ENCODE data around the gene RNF169.
"Not testable (repeated sequence)": the region's sequence is repeated elsewhere in the genome, so short reads cannot be mapped to it uniquely, and the experiment has no call there.

Gene RNF169

GRCh38 chr11:74824285-74824982 lies 75.8 kb downstream of the RNF169 start:
- DNase-seq (ENCODE audit: low spot score): no peak

GRCh38 chr11:74825596-74825995 lies 76.9 kb downstream of the RNF169 start:
- not testable (repeated sequence) for DNase-seq (ENCODE audit: low spot score)

GRCh38 chr11:74826901-74827300 lies 78.3 kb downstream of the RNF169 start:
- DNase-seq (ENCODE audit: low spot score): no peak

- DNase-seq (ENCODE audit: low spot score): no peak
Measured at GRCh38 chr11:74837191-74837590, 88.5 kb downstream of the RNF169 start.

- no peak for DNase-seq (ENCODE audit: low spot score)
Measured at GRCh38 chr11:74838188-74838587, 89.5 kb downstream of the RNF169 start.

- no peak for DNase-seq (ENCODE audit: low spot score)
Measured at GRCh38 chr11:74839446-74839845, 90.8 kb downstream of the RNF169 start.

- no peak for DNase-seq (ENCODE audit: low spot score)
Measured at GRCh38 chr11:74839971-74840370, 91.3 kb downstream of the RNF169 start.

- no peak for DNase-seq (ENCODE audit: low spot score)
Measured at GRCh38 chr11:74840486-74840885, 91.8 kb downstream of the RNF169 start.

GRCh38 chr11:74842967-74843366 lies 94.3 kb downstream of the RNF169 start:
- DNase-seq (ENCODE audit: low spot score): no peak

- no peak for DNase-seq (ENCODE audit: low spot score)
Measured at GRCh38 chr11:74844072-74844471, 95.4 kb downstream of the RNF169 start.

GRCh38 chr11:74844865-74845264 lies 96.2 kb downstream of the RNF169 start:
- DNase-seq (ENCODE audit: low spot score): no peak

- no peak for DNase-seq (ENCODE audit: low spot score)
Measured at GRCh38 chr11:74845978-74846517, 97.4 kb downstream of the RNF169 start.

- DNase-seq (ENCODE audit: low spot score): no peak
Measured at GRCh38 chr11:74846770-74847169, 98.1 kb downstream of the RNF169 start.

GRCh38 chr11:74847395-74847794 lies 98.7 kb downstream of the RNF169 start:
- no peak for DNase-seq (ENCODE audit: low spot score)

- DNase-seq (ENCODE audit: low spot score): no peak
Measured at GRCh38 chr11:74847895-74848294, 99.2 kb downstream of the RNF169 start.

GRCh38 chr11:74849525-74850391 lies 101.1 kb downstream of the RNF169 start:
- DNase-seq (ENCODE audit: low spot score): no peak

GRCh38 chr11:74853223-74853622 lies 104.6 kb downstream of the RNF169 start:
- DNase-seq (ENCODE audit: low spot score): no peak

GRCh38 chr11:74860743-74861142 lies 112.1 kb downstream of the RNF169 start:
- no peak for DNase-seq (ENCODE audit: low spot score)

- no peak for DNase-seq (ENCODE audit: low spot score)
Measured at GRCh38 chr11:74863410-74863809, 114.8 kb downstream of the RNF169 start.

- no peak for DNase-seq (ENCODE audit: low spot score)
Measured at GRCh38 chr11:74866557-74866956, 117.9 kb downstream of the RNF169 start.

- DNase-seq (ENCODE audit: low spot score): no peak
Measured at GRCh38 chr11:74870485-74870884, 121.8 kb downstream of the RNF169 start.

GRCh38 chr11:74871037-74871436 lies 122.4 kb downstream of the RNF169 start:
- DNase-seq (ENCODE audit: low spot score): no peak

GRCh38 chr11:74877132-74877531 lies 128.5 kb downstream of the RNF169 start:
- DNase-seq (ENCODE audit: low spot score): no peak
